Measurements from ENCODE around the gene ANXA3.
"Not testable (repeated sequence)": the region's sequence is repeated elsewhere in the genome, so short reads cannot be mapped to it uniquely, and the experiment has no call there.

Gene ANXA3

GRCh38 chr4:78551420-78552351 is at the start of gene ANXA3:
ANXA3 (plus strand) TSS chr4:78551770; CDS start chr4:78554474, 2,704 bp downstream.
- DNase-seq = no peak

GRCh38 chr4:78506260-78506659 is 45.3 kb upstream of the ANXA3 start:
- DNase-seq = not testable (repeated sequence)

GRCh38 chr4:78509043-78509442 is 42.5 kb upstream of the ANXA3 start:
- no peak for DNase-seq

- no peak for DNase-seq
Observed at GRCh38 chr4:78510108-78510507, 41.5 kb upstream of the ANXA3 start.

- no peak for DNase-seq
Observed at GRCh38 chr4:78510681-78511080, 40.9 kb upstream of the ANXA3 start.

GRCh38 chr4:78512357-78512920 is 39.1 kb upstream of the ANXA3 start:
- DNase-seq = no peak

GRCh38 chr4:78513411-78513975 is 38.1 kb upstream of the ANXA3 start:
- DNase-seq = no peak

GRCh38 chr4:78517050-78517652 is 34.4 kb upstream of the ANXA3 start:
- no peak for DNase-seq

- no peak for DNase-seq
Observed at GRCh38 chr4:78518561-78518960, 33.0 kb upstream of the ANXA3 start.

- DNase-seq = no peak
Observed at GRCh38 chr4:78519962-78520361, 31.6 kb upstream of the ANXA3 start.

- no peak for DNase-seq
Observed at GRCh38 chr4:78520808-78521226, 30.8 kb upstream of the ANXA3 start.

GRCh38 chr4:78524009-78524408 is 27.6 kb upstream of the ANXA3 start:
- DNase-seq = no peak

- no peak for DNase-seq
Observed at GRCh38 chr4:78525559-78525958, 26.0 kb upstream of the ANXA3 start.

GRCh38 chr4:78527103-78527502 is 24.5 kb upstream of the ANXA3 start:
- no peak for DNase-seq

GRCh38 chr4:78527555-78527954 is 24.0 kb upstream of the ANXA3 start:
- DNase-seq = no peak

- no peak for DNase-seq
Observed at GRCh38 chr4:78528327-78528726, 23.2 kb upstream of the ANXA3 start.

- no peak for DNase-seq
Observed at GRCh38 chr4:78529569-78530209, 21.9 kb upstream of the ANXA3 start.

- DNase-seq = no peak
Observed at GRCh38 chr4:78532046-78532445, 19.5 kb upstream of the ANXA3 start.

GRCh38 chr4:78533854-78534253 is 17.7 kb upstream of the ANXA3 start:
- no peak for DNase-seq

- no peak for DNase-seq
Observed at GRCh38 chr4:78534286-78534955, 17.1 kb upstream of the ANXA3 start.

- no peak for DNase-seq
Observed at GRCh38 chr4:78542373-78542772, 9.2 kb upstream of the ANXA3 start.

- no peak for DNase-seq
Observed at GRCh38 chr4:78543424-78544125, 8.0 kb upstream of the ANXA3 start.

Data from MV-4-11 (cell line).